Body of pancreas (tissue), 4 donors: Measurements from ENCODE around the gene STK39.

Source experiments
- POLR2A ChIP-seq, 3 donors: fragments of 450-650 bp; IDR thresholded peaks; one replicate each; pipeline ENCODE4 v1.6.1; 2016; ENCODE audit warnings: antibody characterized with exemption in 3 of 3, mild to moderate bottlenecking in 2 of 3
- TF ChIP-seq, protein P1 (sequence below), 7 experiments: fragments of 450-650 bp in 4 of 7; fragments of 200-600 bp in 3 of 7; sonication (generic) in 3 of 7; IDR thresholded peaks; one replicate each; pipeline ENCODE4 v1.5.1; 2016 to 2019; ENCODE audit warnings: antibody characterized with exemption in 7 of 7

DNA sequence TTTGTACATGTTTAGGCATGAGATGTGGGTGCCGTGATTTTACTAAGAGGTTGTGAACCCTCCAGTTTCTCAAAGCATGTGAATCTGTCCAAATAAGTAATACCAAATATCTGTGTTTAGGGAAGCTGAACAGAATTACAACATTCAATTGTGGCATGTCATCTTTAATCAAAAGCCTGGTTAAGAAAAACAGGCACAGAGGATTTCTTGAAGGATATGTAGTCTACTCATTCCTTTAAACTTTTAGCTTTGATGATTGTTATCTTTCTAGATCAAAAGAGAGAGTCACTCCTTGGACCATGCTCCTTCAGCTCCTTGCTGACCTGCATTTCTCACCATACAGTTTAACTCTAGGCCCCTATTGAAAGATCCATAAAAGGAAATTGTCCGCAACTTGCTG, 296.8 kb downstream of the STK39 start:
- TF ChIP-seq, protein P1, sequence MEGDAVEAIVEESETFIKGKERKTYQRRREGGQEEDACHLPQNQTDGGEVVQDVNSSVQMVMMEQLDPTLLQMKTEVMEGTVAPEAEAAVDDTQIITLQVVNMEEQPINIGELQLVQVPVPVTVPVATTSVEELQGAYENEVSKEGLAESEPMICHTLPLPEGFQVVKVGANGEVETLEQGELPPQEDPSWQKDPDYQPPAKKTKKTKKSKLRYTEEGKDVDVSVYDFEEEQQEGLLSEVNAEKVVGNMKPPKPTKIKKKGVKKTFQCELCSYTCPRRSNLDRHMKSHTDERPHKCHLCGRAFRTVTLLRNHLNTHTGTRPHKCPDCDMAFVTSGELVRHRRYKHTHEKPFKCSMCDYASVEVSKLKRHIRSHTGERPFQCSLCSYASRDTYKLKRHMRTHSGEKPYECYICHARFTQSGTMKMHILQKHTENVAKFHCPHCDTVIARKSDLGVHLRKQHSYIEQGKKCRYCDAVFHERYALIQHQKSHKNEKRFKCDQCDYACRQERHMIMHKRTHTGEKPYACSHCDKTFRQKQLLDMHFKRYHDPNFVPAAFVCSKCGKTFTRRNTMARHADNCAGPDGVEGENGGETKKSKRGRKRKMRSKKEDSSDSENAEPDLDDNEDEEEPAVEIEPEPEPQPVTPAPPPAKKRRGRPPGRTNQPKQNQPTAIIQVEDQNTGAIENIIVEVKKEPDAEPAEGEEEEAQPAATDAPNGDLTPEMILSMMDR (IDR thresholded peaks at IDR 0.05): no peak
- no peak for TF ChIP-seq POLR2A (IDR thresholded peaks at IDR 0.05)
